ENCODE measurements around the gene LIPH.

LIPH gene

DNA sequence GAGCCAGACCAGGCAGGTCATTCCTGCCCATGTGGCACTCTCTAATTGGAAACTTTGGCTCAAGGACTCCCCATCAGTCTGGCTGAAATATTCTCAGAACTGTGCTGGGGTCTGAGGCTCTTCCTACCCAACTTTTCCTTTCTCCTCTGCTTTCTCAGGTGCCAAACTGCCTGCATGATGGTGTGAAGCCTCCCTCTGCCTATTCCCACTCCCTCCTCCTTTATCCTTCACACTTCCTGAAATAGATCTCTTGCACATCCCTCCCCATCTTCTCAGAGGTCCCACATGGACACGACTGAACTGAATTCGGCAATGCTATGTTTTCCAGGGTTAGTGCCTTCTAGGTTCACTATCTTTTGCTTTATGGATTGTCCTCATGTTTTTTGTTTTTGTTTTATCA is 12.5 kb downstream of the LIPH start:
- no peak for TF ChIP-seq TAF1 (IDR thresholded peaks at IDR 0.05; ENCODE audit: borderline replicate concordance, insufficient read depth, low read length)
- TF ChIP-seq, protein P1, sequence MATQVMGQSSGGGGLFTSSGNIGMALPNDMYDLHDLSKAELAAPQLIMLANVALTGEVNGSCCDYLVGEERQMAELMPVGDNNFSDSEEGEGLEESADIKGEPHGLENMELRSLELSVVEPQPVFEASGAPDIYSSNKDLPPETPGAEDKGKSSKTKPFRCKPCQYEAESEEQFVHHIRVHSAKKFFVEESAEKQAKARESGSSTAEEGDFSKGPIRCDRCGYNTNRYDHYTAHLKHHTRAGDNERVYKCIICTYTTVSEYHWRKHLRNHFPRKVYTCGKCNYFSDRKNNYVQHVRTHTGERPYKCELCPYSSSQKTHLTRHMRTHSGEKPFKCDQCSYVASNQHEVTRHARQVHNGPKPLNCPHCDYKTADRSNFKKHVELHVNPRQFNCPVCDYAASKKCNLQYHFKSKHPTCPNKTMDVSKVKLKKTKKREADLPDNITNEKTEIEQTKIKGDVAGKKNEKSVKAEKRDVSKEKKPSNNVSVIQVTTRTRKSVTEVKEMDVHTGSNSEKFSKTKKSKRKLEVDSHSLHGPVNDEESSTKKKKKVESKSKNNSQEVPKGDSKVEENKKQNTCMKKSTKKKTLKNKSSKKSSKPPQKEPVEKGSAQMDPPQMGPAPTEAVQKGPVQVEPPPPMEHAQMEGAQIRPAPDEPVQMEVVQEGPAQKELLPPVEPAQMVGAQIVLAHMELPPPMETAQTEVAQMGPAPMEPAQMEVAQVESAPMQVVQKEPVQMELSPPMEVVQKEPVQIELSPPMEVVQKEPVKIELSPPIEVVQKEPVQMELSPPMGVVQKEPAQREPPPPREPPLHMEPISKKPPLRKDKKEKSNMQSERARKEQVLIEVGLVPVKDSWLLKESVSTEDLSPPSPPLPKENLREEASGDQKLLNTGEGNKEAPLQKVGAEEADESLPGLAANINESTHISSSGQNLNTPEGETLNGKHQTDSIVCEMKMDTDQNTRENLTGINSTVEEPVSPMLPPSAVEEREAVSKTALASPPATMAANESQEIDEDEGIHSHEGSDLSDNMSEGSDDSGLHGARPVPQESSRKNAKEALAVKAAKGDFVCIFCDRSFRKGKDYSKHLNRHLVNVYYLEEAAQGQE (IDR thresholded peaks at IDR 0.05; ENCODE audit: insufficient read depth in 1 of 2, low read depth in 2 of 2, low read length in 2 of 2): no peak
- TF ChIP-seq SIN3A (IDR thresholded peaks at IDR 0.05; ENCODE audit: borderline replicate concordance, insufficient read depth, low read length): no peak
- TF ChIP-seq POLR2AphosphoS5 (IDR thresholded peaks at IDR 0.05; ENCODE audit: low read depth, low read length): no peak
- no peak for TF ChIP-seq FOXP2 (optimal IDR thresholded peaks at IDR 0.05; ENCODE audit: borderline replicate concordance, extremely low read depth, extremely low read length, insufficient read depth)

DNA sequence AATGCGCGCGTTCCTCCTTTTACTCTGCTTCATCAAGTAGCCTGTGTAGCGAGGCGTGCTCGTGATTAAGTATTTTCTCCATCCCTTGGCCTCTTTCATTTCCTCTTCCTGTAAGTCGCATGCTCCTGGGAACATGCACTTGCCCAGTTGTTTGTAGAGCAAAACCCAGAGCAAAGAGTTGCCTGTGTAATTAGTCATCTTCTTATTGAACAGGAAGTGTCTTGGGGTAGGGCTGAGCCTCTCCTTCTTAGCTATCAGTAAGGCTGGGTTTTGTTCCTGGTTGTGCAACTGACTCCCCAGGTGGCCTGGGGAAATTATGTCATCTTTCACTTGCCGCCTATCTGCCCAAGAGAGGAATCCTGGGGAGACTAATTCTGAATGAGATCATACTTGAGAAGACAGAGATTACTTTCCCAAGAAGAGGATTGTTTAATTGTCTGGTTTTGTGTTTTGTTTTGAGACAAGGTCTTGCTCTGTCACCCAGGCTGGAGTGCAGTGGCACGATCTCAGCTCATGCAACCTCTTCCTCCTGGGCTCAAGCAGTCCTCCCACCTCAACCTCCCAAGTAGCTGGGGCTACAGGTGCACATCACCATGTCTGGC is 14.9 kb downstream of the LIPH start:
- TF ChIP-seq, protein P1 (IDR thresholded peaks at IDR 0.05; ENCODE audit: insufficient read depth in 1 of 2, low read depth in 2 of 2, low read length in 2 of 2): 0 out of 4 replicates have a peak, but pooled peaks of 1 of the 2 experiments have one; percentile 36
- no peak for TF ChIP-seq FOXP2 (optimal IDR thresholded peaks at IDR 0.05; ENCODE audit: borderline replicate concordance, extremely low read depth, extremely low read length, insufficient read depth)
- no peak for TF ChIP-seq TAF1 (IDR thresholded peaks at IDR 0.05; ENCODE audit: borderline replicate concordance, insufficient read depth, low read length)
- no peak; the same call in 1 of the 2 replicates for TF ChIP-seq SIN3A (IDR thresholded peaks at IDR 0.05; ENCODE audit: borderline replicate concordance, insufficient read depth, low read length)
- peak; percentile 51; the same call in 1 of the 2 replicates for TF ChIP-seq POLR2AphosphoS5 (IDR thresholded peaks at IDR 0.05; ENCODE audit: low read depth, low read length)

DNA sequence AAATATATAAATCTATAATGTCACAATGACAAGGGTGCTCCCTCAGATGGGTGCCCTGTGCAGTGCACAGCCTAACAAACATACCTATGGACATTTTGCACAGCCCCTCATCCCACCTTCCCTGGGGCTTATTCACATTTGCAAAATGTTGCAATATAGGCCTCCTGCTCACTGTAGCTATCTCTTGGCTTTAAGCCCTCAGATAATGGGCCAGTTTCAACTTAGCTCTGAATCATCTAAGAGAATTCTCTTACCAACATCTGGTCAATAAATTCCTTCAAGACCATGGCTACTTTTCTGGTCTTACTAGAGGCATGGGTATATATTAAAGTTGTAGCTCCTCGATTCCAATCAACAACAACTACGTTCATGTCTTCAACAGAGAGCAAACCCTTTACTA is 17.9 kb downstream of the LIPH start:
- TF ChIP-seq, protein P1 (IDR thresholded peaks at IDR 0.05; ENCODE audit: insufficient read depth in 1 of 2, low read depth in 2 of 2, low read length in 2 of 2): no peak
- TF ChIP-seq POLR2AphosphoS5 (IDR thresholded peaks at IDR 0.05; ENCODE audit: low read depth, low read length): no peak
- no peak for TF ChIP-seq TAF1 (IDR thresholded peaks at IDR 0.05; ENCODE audit: borderline replicate concordance, insufficient read depth, low read length)
- no peak for TF ChIP-seq FOXP2 (optimal IDR thresholded peaks at IDR 0.05; ENCODE audit: borderline replicate concordance, extremely low read depth, extremely low read length, insufficient read depth)
- TF ChIP-seq SIN3A (IDR thresholded peaks at IDR 0.05; ENCODE audit: borderline replicate concordance, insufficient read depth, low read length): no peak

DNA sequence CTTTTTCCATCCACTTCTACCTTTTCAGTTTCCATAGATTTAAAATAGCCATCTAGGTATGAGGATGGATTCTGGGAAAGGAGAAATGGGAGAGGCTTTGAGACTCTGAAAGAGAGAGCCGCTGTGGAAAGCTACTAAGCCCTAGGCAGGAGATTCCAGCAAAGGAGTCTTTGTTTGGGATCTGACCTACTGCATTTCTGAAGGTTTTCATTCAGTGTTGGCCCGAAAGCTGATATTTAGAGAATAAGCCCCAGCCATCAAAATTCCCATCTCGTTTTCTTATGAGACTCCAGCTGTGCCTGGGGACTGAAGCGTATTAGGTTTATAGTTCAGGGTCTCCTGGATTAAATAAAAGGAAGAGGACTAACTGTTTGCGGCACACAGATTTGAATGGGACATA is 19.5 kb downstream of the LIPH start:
- TF ChIP-seq, protein P1 (IDR thresholded peaks at IDR 0.05; ENCODE audit: insufficient read depth in 1 of 2, low read depth in 2 of 2, low read length in 2 of 2): no peak
- TF ChIP-seq TAF1 (IDR thresholded peaks at IDR 0.05; ENCODE audit: borderline replicate concordance, insufficient read depth, low read length) (no peak), SIN3A (IDR thresholded peaks at IDR 0.05; ENCODE audit: borderline replicate concordance, insufficient read depth, low read length) (no peak), FOXP2 (optimal IDR thresholded peaks at IDR 0.05; ENCODE audit: borderline replicate concordance, extremely low read depth, extremely low read length, insufficient read depth) (no peak), POLR2AphosphoS5 (IDR thresholded peaks at IDR 0.05; ENCODE audit: low read depth, low read length) (no peak)
